IMR-90 (cell line): ENCODE results near the gene LDHD. TPM values are rescaled to one million over a fixed set of nuclear protein-coding genes. Genes with fewer than 3 reads are reported as not detected.

Experiments used
- ATAC-seq: fragments of 200-7000 bp; cut with Tn5 transposase; 2 replicates; pipeline ENCODE4 v1.9.1; 2020; ENCODE audit warnings: low read depth, mild to moderate bottlenecking, moderate library complexity
- BruUV-seq: library from RNA; stranded (reverse); fragments of 400-500 nt; replicated peaks from 2 replicates; lab custom pipeline; 2021; lab: Mats Ljungman, UMichigan
- CTCF ChIA-PET: fragments of 300-600 bp; formaldehyde crosslinking; extraction: SDS; loops from one replicate; lab custom pipeline; 2021; ENCODE audit warnings: antibody characterized with exemption; lab: Yijun Ruan, JAX
- POLR2A ChIA-PET: fragments of 300-600 bp; sonication (Branson Sonifier 250); formaldehyde crosslinking; loops from one replicate; lab custom pipeline; 2022; ENCODE audit warnings: antibody characterized with exemption; ENCODE audit not compliant: unreplicated experiment; lab: Charles Lee
- DNase-seq: peaks from one replicate; pipeline ENCODE4 v3.0.0; 2013
- H2AFZ ChIP-seq: replicated peaks from 2 replicates; pipeline ENCODE3; 2013; ENCODE audit warnings: low read length, mild to moderate bottlenecking; ENCODE audit not compliant: poor library complexity
- H2AK5ac ChIP-seq: 2 replicates; pipeline ENCODE4 v1.6.1; 2013; ENCODE audit warnings: low read depth, low read length, inconsistent platforms
- H2AK9ac ChIP-seq: replicated peaks from 2 replicates; pipeline ENCODE3; 2013; ENCODE audit warnings: mild to moderate bottlenecking, low read depth, low read length, moderate library complexity; ENCODE audit not compliant: poor library complexity
- H2BK120ac ChIP-seq: 2 replicates; pipeline ENCODE4 v1.6.1; 2013; ENCODE audit warnings: low read depth, low read length, inconsistent platforms
- H2BK15ac ChIP-seq: 3 replicates; pipeline ENCODE4 v1.6.1; 2013; ENCODE audit warnings: low read depth, low read length, inconsistent platforms
- H2BK20ac ChIP-seq: 2 replicates; pipeline ENCODE4 v1.6.1; 2013; ENCODE audit warnings: low read depth, mild to moderate bottlenecking, inconsistent platforms, low read length, moderate library complexity
- H2BK5ac ChIP-seq: 2 replicates; pipeline ENCODE4 v1.6.1; 2013; ENCODE audit warnings: mild to moderate bottlenecking, low read depth, low read length, inconsistent platforms; ENCODE audit not compliant: poor library complexity, severe bottlenecking
- H3K14ac ChIP-seq: replicated peaks from 2 replicates; pipeline ENCODE4 v1.6.1; 2013; ENCODE audit warnings: low read depth, low read length, inconsistent platforms
- H3K18ac ChIP-seq: 2 replicates; pipeline ENCODE4 v1.6.1; 2013; ENCODE audit warnings: low read depth, low read length, control low read depth
- H3K23ac ChIP-seq: 2 replicates; pipeline ENCODE4 v1.6.1; 2013; ENCODE audit warnings: low read depth, low read length, inconsistent platforms
- H3K27ac ChIP-seq: 2 replicates; pipeline ENCODE4 v1.5.1; 2013; ENCODE audit warnings: mild to moderate bottlenecking, control low read depth, low read length; ENCODE audit not compliant: insufficient read depth
- H3K27me3 ChIP-seq: 2 replicates; pipeline ENCODE4 v1.6.1; 2013; ENCODE audit warnings: low read length; ENCODE audit not compliant: control insufficient read depth, insufficient read depth
- H3K36me3 ChIP-seq: 2 replicates; pipeline ENCODE4 v1.6.1; 2013; ENCODE audit warnings: low read length, mixed read lengths; ENCODE audit not compliant: control insufficient read depth, insufficient read depth
- H3K4ac ChIP-seq: 2 replicates; pipeline ENCODE4 v1.6.1; 2013; ENCODE audit warnings: low read depth, low read length, inconsistent platforms
- H3K4me1 ChIP-seq: 2 replicates; pipeline ENCODE4 v1.6.1; 2013; ENCODE audit warnings: low read length, mixed read lengths; ENCODE audit not compliant: control insufficient read depth, insufficient read depth
- H3K4me2 ChIP-seq: 2 replicates; pipeline ENCODE4 v1.6.1; 2013; ENCODE audit warnings: low read depth, mild to moderate bottlenecking, control low read depth, low read length, moderate library complexity
- H3K4me3 ChIP-seq: 2 replicates; pipeline ENCODE4 v1.5.1; 2013; ENCODE audit warnings: low read depth, mild to moderate bottlenecking, control low read depth, low read length, moderate library complexity; ENCODE audit not compliant: insufficient read depth
- H3K56ac ChIP-seq: 2 replicates; pipeline ENCODE4 v1.6.1; 2013; ENCODE audit warnings: low read length, inconsistent platforms; ENCODE audit not compliant: insufficient read depth; ENCODE audit errors: extremely low read depth
- H3K79me1 ChIP-seq, 2 experiments: 2 replicates each; pipeline ENCODE4 v1.6.1; 2013; ENCODE audit warnings: low read length in 2 of 2, inconsistent platforms in 1 of 2, low read depth in 1 of 2
- H3K9ac ChIP-seq: 2 replicates; pipeline ENCODE4 v1.6.1; 2013; ENCODE audit warnings: low read depth, low read length, control low read depth
- H3K9me1 ChIP-seq: 2 replicates; pipeline ENCODE4 v1.6.1; 2013; ENCODE audit warnings: low read length, inconsistent platforms; ENCODE audit not compliant: insufficient read depth
- H3K9me3 ChIP-seq: 2 replicates; pipeline ENCODE4 v1.6.1; 2013; ENCODE audit warnings: low read length; ENCODE audit not compliant: control insufficient read depth, insufficient read depth
- H4K20me1 ChIP-seq: 2 replicates; pipeline ENCODE4 v1.6.1; 2013; ENCODE audit warnings: low read length, inconsistent platforms; ENCODE audit not compliant: insufficient read depth
- H4K5ac ChIP-seq: 2 replicates; pipeline ENCODE4 v1.6.1; 2013; ENCODE audit warnings: mild to moderate bottlenecking, low read depth, low read length, control low read depth
- H4K8ac ChIP-seq, 2 experiments: 2 replicates each; pipeline ENCODE4 v1.6.1; 2013; ENCODE audit warnings: low read depth in 2 of 2, low read length in 2 of 2, control low read depth in 1 of 2, inconsistent platforms in 1 of 2
- H4K91ac ChIP-seq: 2 replicates; pipeline ENCODE4 v1.6.1; 2013; ENCODE audit warnings: low read depth, low read length, inconsistent platforms; ENCODE audit not compliant: insufficient read depth
- BHLHE40 ChIP-seq: fragments of 150-350 bp; IDR thresholded peaks from 2 replicates; pipeline ENCODE4 v1.6.1; 2016; ENCODE audit warnings: mild to moderate bottlenecking, low read depth, low read length
- CEBPB ChIP-seq: IDR thresholded peaks from 2 replicates; pipeline ENCODE4 v1.6.1; 2012; ENCODE audit warnings: low read depth, low read length, improper control_type of control experiment
- CHD1 ChIP-seq: IDR thresholded peaks from 2 replicates; pipeline ENCODE4 v1.6.1; 2012; ENCODE audit warnings: low read depth, low read length, improper control_type of control experiment
- FOS ChIP-seq: fragments of 150-350 bp; IDR thresholded peaks from 2 replicates; pipeline ENCODE4 v1.6.1; 2016; ENCODE audit warnings: low read depth, low read length
- MXI1 ChIP-seq: IDR thresholded peaks from 2 replicates; pipeline ENCODE4 v1.6.1; 2012; ENCODE audit warnings: low read depth, mild to moderate bottlenecking, low read length, moderate library complexity, borderline replicate concordance
- NFE2L2 ChIP-seq: fragments of 150-350 bp; IDR thresholded peaks from 2 replicates; pipeline ENCODE4 v1.6.1; 2016; ENCODE audit warnings: low read depth, mild to moderate bottlenecking, low read length
- RAD21 ChIP-seq: IDR thresholded peaks from 2 replicates; pipeline ENCODE4 v1.6.1; 2012; ENCODE audit warnings: low read length, improper control_type of control experiment
- SMC3 ChIP-seq: fragments of 150-350 bp; IDR thresholded peaks from 2 replicates; pipeline ENCODE4 v1.6.1; 2016; ENCODE audit warnings: low read depth, mild to moderate bottlenecking, antibody characterized with exemption, low read length, moderate library complexity
- USF2 ChIP-seq: fragments of 150-350 bp; IDR thresholded peaks from 2 replicates; pipeline ENCODE4 v1.6.1; 2017; ENCODE audit warnings: mild to moderate bottlenecking, antibody characterized with exemption, low read length, low read depth
- WGBS, 2 experiments: methylation state at CpG; one replicate each; pipeline versions ENCODE4 v1.1.5 to v1.1.7; 2013; ENCODE audit warnings: missing lambda C conversion rate in 2 of 2; ENCODE audit not compliant: insufficient read length in 1 of 2; ENCODE audit errors: extremely low coverage in 2 of 2; 5-methylcytosine and 5-hydroxymethylcytosine counted together
- dilution Hi-C: fragments of 300-500 bp; cut with HindIII; formaldehyde crosslinking; loops from one replicate; pipeline ENCODE4 v1.14.3; 2018; ENCODE audit warnings: low sequenced_read_pairs; ENCODE audit not compliant: unreplicated experiment
- in situ Hi-C: fragments of 300-500 bp; cut with MboI; formaldehyde crosslinking; loops from 3 replicates; pipeline ENCODE4 v1.14.3; 2019; ENCODE audit warnings: low sequenced_read_pairs, inconsistent platforms, mixed read lengths
- intact Hi-C: fragments of 100-400 bp; cut with micrococcal nuclease; formaldehyde crosslinking; loops from 2 replicates; pipeline ENCODE4 v1.10.0; 2022
- polyA plus RNA-seq, 3 experiments: library from polyadenylated mRNA; depleted of rRNA; stranded (reverse); fragments of >200 nt; gene quantifications; 2 replicates each; pipeline ENCODE4 v1.2.3, GENCODE V29; 2012; ENCODE audit warnings: low replicate concordance in 1 of 3
- total RNA-seq: library from RNA; depleted of rRNA; stranded (reverse); fragments of >200 nt; gene quantifications from 2 replicates; pipeline ENCODE4 v1.2.3, GENCODE V29; 2012

Gene LDHD
- total and polyA plus RNA-seq, 2 of the 4 experiments (the other 2 are of a cell fraction), result under 0.01 to 0.26 TPM

GRCh38 chr16:75088216-75088615 lies 28.4 kb downstream of the LDHD start:
- TF ChIP-seq NFE2L2, result no peak
- no peak for TF ChIP-seq CEBPB
- TF ChIP-seq SMC3, result no peak
- no peak for TF ChIP-seq MXI1
- no peak for TF ChIP-seq FOS
- no peak for TF ChIP-seq RAD21
- TF ChIP-seq BHLHE40, result no peak
- TF ChIP-seq USF2, result no peak
- TF ChIP-seq CHD1, result no peak
- H2AK9ac ChIP-seq, result no peak overlapping the region
- H2BK5ac ChIP-seq, result peak overlapping the region; percentile 89
- H4K5ac ChIP-seq, result peak overlapping the region; percentile 30; the same call in 1 of the 2 replicates
- H4K91ac ChIP-seq, result peak overlapping the region; percentile 38; the same call in 1 of the 2 replicates
- peak overlapping the region; percentile 20; the same call in 1 of the 2 replicates for H3K27ac ChIP-seq
- no peak overlapping the region for H2BK15ac ChIP-seq
- peaks cover 22% of the 10 kb centered on the region for H3K4me1 ChIP-seq
- DNase-seq (no peak), ATAC-seq (no peak)
- H3K79me1 ChIP-seq, result peaks cover 54 to 88% of the 10 kb centered on the region in 2 experiments
- H3K56ac ChIP-seq, result no peak overlapping the region
- intact Hi-C loops (loop anchor here (5.0 kb wide), 2 partner anchors 56 to 76 kb away; no protein-coding TSS in a partner anchor), in situ Hi-C loops (loop anchor here (5.0 kb wide), 1 partner anchor 76 kb away; no protein-coding TSS in a partner anchor), dilution Hi-C loops (no loop called here)
- ChIA-PET CTCF (no interaction called here), POLR2A (interaction anchor here (0.6 kb wide), 1 partner anchor 19 kb away, joined by 6 read pairs; no protein-coding TSS in a partner anchor)
- no TSS peak for BruUV-seq
- H2AK5ac ChIP-seq, result peak overlapping the region; percentile 46; the same call in 1 of the 2 replicates
- H2BK120ac ChIP-seq, result peak overlapping the region; percentile 10; the same call in 1 of the 2 replicates
- peak overlapping the region; percentile 57; the same call in 1 of the 2 replicates for H3K18ac ChIP-seq
- no peaks in the 10 kb centered on the region for H3K27me3 ChIP-seq
- peaks cover 2% of the 10 kb centered on the region; the same call in 1 of the 2 replicates for H3K36me3 ChIP-seq
- H4K20me1 ChIP-seq, result peaks cover 24% of the 10 kb centered on the region
- peaks cover 36% of the 10 kb centered on the region for H3K9me1 ChIP-seq
- no peak overlapping the region for H3K9ac ChIP-seq
- H3K23ac ChIP-seq, result peak overlapping the region; percentile 18; the same call in 1 of the 2 replicates
- no peak overlapping the region; a peak in 1 of 4 replicates for H4K8ac ChIP-seq
- 40% methylated on average over 1 of the region's 3 CpGs; no CpG with 5 or more reads in 1 of the 2 experiments for WGBS, 2 experiments
- no peaks in the 10 kb centered on the region for H3K9me3 ChIP-seq
- no peak overlapping the region for H3K4me2 ChIP-seq
- H2BK20ac ChIP-seq, result no peak overlapping the region
- H3K4me3 ChIP-seq, result no peak overlapping the region
- H3K14ac ChIP-seq, result peak overlapping the region; percentile 94; the same call in 1 of the 2 replicates
- no peak overlapping the region for H2AFZ ChIP-seq
- H3K4ac ChIP-seq, result peak overlapping the region; percentile 96
